ENCODE results near the gene CDCA5. TPM values are rescaled to one million over a fixed set of nuclear protein-coding genes. Genes with fewer than 3 reads are reported as not detected.

Gene CDCA5
- total and polyA plus RNA-seq, 2 of the 4 experiments (the other 2 are of a cell fraction): 9.1 to 14.0 TPM

DNA sequence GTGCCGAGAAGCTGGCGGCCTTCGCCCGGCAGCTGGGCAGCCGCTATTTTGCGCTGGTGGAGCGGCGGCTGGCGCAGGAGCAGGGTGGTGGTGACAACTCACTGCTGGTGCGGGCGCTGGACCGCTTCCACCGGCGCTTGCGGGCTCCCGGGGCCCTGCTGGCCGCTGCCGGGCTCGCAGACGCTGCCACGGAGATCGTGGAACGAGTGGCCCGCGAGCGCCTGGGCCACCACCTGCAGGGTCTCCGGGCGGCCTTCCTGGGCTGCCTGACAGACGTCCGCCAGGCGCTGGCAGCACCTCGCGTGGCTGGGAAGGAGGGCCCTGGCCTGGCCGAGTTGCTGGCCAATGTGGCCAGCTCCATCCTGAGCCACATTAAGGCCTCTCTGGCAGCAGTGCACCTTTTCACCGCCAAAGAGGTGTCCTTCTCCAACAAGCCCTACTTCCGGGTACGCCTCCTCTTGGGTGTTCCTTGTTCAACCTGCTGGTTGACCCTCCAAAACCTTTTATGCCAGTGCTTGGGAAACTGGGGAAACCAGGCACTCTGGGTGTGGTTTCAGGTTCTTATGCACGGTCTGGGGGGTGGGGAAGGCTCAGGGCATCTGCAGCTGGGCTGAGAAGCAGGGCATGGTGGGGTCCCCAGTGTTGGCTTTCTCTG lies 24.8 kb upstream of the CDCA5 start:
- Histone ChIP-seq H3K79me1 (ENCODE audit: low read depth in 1 of 2, low read length in 2 of 2) (peaks cover 5 to 29% of the 10 kb centered on the region in 2 experiments; a peak in 3 of 4 replicates), H2BK20ac (ENCODE audit: low read depth, low read length) (no peak overlapping the region), H2BK120ac (ENCODE audit: low read depth, low read length) (no peak overlapping the region), H3K27ac (ENCODE audit: insufficient read depth, low read length) (no peak overlapping the region), H3K9me3 (ENCODE audit: control insufficient read depth, insufficient read depth, low read length) (no peaks in the 10 kb centered on the region), H4K20me1 (ENCODE audit: insufficient read depth, low read length) (peaks cover 11% of the 10 kb centered on the region; the same call in 1 of the 2 replicates), H3K9me1 (ENCODE audit: insufficient read depth, low read length) (peaks cover under 1% of the 10 kb centered on the region; the same call in 1 of the 2 replicates), H3K23ac (ENCODE audit: low read depth, low read length) (no peak overlapping the region), H3K56ac (ENCODE audit: extremely low read depth, insufficient read depth, low read length) (no peak overlapping the region), H3K4ac (ENCODE audit: low read depth, low read length) (no peak overlapping the region), H3K27me3 (ENCODE audit: control insufficient read depth, insufficient read depth, low read length) (no peaks in the 10 kb centered on the region), H3K9ac (ENCODE audit: low read depth, low read length) (no peak overlapping the region), H2AFZ (replicated peaks; ENCODE audit: low read length, poor library complexity) (no peak overlapping the region), H3K4me2 (ENCODE audit: low read depth, low read length) (no peak overlapping the region), H4K8ac (ENCODE audit: low read depth in 2 of 2, low read length in 2 of 2) (no peak overlapping the region), H3K36me3 (ENCODE audit: control insufficient read depth, insufficient read depth, low read length) (peaks cover 11% of the 10 kb centered on the region; the same call in 1 of the 2 replicates), H2BK5ac (ENCODE audit: low read depth, low read length, poor library complexity, severe bottlenecking) (no peak overlapping the region), H3K14ac (replicated peaks; ENCODE audit: low read depth, low read length) (no peak overlapping the region), H4K5ac (ENCODE audit: low read depth, low read length) (no peak overlapping the region), H2AK5ac (ENCODE audit: low read depth, low read length) (no peak overlapping the region), H3K4me1 (ENCODE audit: control insufficient read depth, insufficient read depth, low read length) (peaks cover 13% of the 10 kb centered on the region; the same call in 1 of the 2 replicates), H3K18ac (ENCODE audit: low read depth, low read length) (no peak overlapping the region), H2BK15ac (ENCODE audit: low read depth, low read length) (no peak overlapping the region), H3K4me3 (ENCODE audit: insufficient read depth, low read depth, low read length) (no peak overlapping the region), H4K91ac (ENCODE audit: insufficient read depth, low read depth, low read length) (no peak overlapping the region), H2AK9ac (replicated peaks; ENCODE audit: low read depth, low read length, poor library complexity) (no peak overlapping the region)
- CTCF ChIA-PET: no interaction called here
- POLR2A ChIA-PET (ENCODE audit: unreplicated experiment): no interaction called here
- TF ChIP-seq NFE2L2 (IDR thresholded peaks at IDR 0.05; ENCODE audit: low read depth, low read length) (no peak), RCOR1 (IDR thresholded peaks at IDR 0.05; ENCODE audit: insufficient replicate concordance, low read length) (no peak), SMC3 (IDR thresholded peaks at IDR 0.05; ENCODE audit: low read depth, low read length) (no peak), CEBPB (IDR thresholded peaks at IDR 0.05; ENCODE audit: low read depth, low read length) (no peak), MAZ (IDR thresholded peaks at IDR 0.05; ENCODE audit: borderline replicate concordance, low read depth, low read length) (no peak), BHLHE40 (IDR thresholded peaks at IDR 0.05; ENCODE audit: low read depth, low read length) (no peak), MXI1 (IDR thresholded peaks at IDR 0.05; ENCODE audit: borderline replicate concordance, low read depth, low read length) (no peak), CHD1 (IDR thresholded peaks at IDR 0.05; ENCODE audit: low read depth, low read length) (no peak), FOS (IDR thresholded peaks at IDR 0.05; ENCODE audit: low read depth, low read length) (no peak), MAFK (IDR thresholded peaks at IDR 0.05; ENCODE audit: low read depth, low read length) (no peak), RAD21 (IDR thresholded peaks at IDR 0.05; ENCODE audit: low read length) (no peak), RFX5 (IDR thresholded peaks at IDR 0.05; ENCODE audit: low read depth, low read length) (no peak), POLR2A (IDR thresholded peaks at IDR 0.05; ENCODE audit: low read depth, low read length) (no peak)
- TF ChIP-seq, protein P1, sequence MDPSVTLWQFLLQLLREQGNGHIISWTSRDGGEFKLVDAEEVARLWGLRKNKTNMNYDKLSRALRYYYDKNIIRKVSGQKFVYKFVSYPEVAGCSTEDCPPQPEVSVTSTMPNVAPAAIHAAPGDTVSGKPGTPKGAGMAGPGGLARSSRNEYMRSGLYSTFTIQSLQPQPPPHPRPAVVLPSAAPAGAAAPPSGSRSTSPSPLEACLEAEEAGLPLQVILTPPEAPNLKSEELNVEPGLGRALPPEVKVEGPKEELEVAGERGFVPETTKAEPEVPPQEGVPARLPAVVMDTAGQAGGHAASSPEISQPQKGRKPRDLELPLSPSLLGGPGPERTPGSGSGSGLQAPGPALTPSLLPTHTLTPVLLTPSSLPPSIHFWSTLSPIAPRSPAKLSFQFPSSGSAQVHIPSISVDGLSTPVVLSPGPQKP (IDR thresholded peaks at IDR 0.05; ENCODE audit: borderline replicate concordance, low read depth, low read length): no peak
- TF ChIP-seq, protein P2, sequence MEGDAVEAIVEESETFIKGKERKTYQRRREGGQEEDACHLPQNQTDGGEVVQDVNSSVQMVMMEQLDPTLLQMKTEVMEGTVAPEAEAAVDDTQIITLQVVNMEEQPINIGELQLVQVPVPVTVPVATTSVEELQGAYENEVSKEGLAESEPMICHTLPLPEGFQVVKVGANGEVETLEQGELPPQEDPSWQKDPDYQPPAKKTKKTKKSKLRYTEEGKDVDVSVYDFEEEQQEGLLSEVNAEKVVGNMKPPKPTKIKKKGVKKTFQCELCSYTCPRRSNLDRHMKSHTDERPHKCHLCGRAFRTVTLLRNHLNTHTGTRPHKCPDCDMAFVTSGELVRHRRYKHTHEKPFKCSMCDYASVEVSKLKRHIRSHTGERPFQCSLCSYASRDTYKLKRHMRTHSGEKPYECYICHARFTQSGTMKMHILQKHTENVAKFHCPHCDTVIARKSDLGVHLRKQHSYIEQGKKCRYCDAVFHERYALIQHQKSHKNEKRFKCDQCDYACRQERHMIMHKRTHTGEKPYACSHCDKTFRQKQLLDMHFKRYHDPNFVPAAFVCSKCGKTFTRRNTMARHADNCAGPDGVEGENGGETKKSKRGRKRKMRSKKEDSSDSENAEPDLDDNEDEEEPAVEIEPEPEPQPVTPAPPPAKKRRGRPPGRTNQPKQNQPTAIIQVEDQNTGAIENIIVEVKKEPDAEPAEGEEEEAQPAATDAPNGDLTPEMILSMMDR (conservative IDR thresholded peaks at IDR 0.05; ENCODE audit: low read depth, low read length): no peak
- TF ChIP-seq, protein P3, sequence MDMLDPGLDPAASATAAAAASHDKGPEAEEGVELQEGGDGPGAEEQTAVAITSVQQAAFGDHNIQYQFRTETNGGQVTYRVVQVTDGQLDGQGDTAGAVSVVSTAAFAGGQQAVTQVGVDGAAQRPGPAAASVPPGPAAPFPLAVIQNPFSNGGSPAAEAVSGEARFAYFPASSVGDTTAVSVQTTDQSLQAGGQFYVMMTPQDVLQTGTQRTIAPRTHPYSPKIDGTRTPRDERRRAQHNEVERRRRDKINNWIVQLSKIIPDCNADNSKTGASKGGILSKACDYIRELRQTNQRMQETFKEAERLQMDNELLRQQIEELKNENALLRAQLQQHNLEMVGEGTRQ (IDR thresholded peaks at IDR 0.05; ENCODE audit: low read depth, low read length): no peak
- WGBS, 2 experiments (ENCODE audit: extremely low coverage in 2 of 2, insufficient read length in 1 of 2): 96% methylated on average over 33 of the region's 38 CpGs; no CpG with 5 or more reads in 1 of the 2 experiments
- in situ Hi-C loops (cut with MboI; ENCODE audit: low sequenced_read_pairs) (no loop called here), dilution Hi-C loops (cut with HindIII; ENCODE audit: low sequenced_read_pairs, unreplicated experiment) (no loop called here), intact Hi-C loops (cut with micrococcal nuclease) (no loop called here)
- ATAC-seq (ENCODE audit: low read depth) (no peak), DNase-seq (no peak)
- no TSS peak for BruUV-seq (replicated peaks)
